ENCODE measurements around the gene KLHL35.

KLHL35 gene

DNA sequence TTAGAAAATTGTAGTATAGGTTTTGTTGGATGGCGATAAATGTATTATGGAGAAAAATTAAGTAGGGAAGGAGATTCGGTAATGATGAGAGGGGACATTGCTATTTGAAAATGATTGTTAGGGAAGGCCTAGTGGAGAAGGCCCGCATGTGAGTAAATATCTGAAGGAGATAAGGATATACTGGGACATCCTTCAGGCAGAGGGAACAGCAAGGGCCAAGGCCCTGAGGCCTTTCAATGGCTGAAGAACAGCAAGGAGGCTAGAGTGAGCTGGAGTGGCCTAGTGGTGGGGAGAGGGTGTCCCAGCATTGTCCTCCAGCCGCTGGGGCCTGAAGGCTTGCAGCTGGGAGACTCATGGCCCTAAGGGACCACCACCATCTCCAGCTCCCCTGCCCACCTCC is 58.4 kb downstream of the KLHL35 start:
- no peak for TF ChIP-seq GABPA (IDR thresholded peaks at IDR 0.05; ENCODE audit: low read depth)
- no peak for TF ChIP-seq SPI1 (IDR thresholded peaks at IDR 0.05; ENCODE audit: borderline replicate concordance, low read depth)
- Histone ChIP-seq H3K27ac (replicated peaks) (no peak overlapping the region), H3K4me3 (replicated peaks; ENCODE audit: insufficient read depth, low read length) (no peak overlapping the region), H3K27me3 (ENCODE audit: insufficient read depth, poor library complexity, severe bottlenecking) (no peaks in the 10 kb centered on the region)
- DNase-seq (ENCODE audit: low read depth in 1 of 2, low spot score in 1 of 2) = no peak

DNA sequence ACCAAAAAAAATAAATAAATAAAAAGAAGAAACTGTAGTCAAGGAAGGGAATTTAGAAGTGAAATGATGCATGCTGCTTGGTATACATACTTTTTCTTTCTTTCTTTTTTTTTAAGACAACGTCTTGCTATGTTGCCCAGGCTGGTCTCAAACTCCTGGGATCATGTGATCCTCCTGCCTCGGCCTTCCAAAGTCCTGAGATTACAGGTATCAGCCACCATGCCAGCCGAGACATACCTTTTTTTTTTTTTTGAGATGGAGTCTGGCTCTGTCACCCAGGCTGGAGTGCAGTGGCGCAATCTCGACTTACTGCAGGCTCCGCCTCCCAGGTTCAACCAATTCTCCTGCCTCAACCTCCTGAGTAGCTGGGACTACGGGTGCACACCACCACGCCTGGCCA is 59.8 kb downstream of the KLHL35 start:
- TF ChIP-seq POLR2AphosphoS5 (IDR thresholded peaks at IDR 0.05; ENCODE audit: low read depth) = no peak
- TF ChIP-seq, protein P1, sequence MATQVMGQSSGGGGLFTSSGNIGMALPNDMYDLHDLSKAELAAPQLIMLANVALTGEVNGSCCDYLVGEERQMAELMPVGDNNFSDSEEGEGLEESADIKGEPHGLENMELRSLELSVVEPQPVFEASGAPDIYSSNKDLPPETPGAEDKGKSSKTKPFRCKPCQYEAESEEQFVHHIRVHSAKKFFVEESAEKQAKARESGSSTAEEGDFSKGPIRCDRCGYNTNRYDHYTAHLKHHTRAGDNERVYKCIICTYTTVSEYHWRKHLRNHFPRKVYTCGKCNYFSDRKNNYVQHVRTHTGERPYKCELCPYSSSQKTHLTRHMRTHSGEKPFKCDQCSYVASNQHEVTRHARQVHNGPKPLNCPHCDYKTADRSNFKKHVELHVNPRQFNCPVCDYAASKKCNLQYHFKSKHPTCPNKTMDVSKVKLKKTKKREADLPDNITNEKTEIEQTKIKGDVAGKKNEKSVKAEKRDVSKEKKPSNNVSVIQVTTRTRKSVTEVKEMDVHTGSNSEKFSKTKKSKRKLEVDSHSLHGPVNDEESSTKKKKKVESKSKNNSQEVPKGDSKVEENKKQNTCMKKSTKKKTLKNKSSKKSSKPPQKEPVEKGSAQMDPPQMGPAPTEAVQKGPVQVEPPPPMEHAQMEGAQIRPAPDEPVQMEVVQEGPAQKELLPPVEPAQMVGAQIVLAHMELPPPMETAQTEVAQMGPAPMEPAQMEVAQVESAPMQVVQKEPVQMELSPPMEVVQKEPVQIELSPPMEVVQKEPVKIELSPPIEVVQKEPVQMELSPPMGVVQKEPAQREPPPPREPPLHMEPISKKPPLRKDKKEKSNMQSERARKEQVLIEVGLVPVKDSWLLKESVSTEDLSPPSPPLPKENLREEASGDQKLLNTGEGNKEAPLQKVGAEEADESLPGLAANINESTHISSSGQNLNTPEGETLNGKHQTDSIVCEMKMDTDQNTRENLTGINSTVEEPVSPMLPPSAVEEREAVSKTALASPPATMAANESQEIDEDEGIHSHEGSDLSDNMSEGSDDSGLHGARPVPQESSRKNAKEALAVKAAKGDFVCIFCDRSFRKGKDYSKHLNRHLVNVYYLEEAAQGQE (IDR thresholded peaks at IDR 0.05; ENCODE audit: insufficient replicate concordance, low read depth) = no peak
- no peak for TF ChIP-seq SPI1 (IDR thresholded peaks at IDR 0.05; ENCODE audit: borderline replicate concordance, low read depth)
- TF ChIP-seq, protein P2, sequence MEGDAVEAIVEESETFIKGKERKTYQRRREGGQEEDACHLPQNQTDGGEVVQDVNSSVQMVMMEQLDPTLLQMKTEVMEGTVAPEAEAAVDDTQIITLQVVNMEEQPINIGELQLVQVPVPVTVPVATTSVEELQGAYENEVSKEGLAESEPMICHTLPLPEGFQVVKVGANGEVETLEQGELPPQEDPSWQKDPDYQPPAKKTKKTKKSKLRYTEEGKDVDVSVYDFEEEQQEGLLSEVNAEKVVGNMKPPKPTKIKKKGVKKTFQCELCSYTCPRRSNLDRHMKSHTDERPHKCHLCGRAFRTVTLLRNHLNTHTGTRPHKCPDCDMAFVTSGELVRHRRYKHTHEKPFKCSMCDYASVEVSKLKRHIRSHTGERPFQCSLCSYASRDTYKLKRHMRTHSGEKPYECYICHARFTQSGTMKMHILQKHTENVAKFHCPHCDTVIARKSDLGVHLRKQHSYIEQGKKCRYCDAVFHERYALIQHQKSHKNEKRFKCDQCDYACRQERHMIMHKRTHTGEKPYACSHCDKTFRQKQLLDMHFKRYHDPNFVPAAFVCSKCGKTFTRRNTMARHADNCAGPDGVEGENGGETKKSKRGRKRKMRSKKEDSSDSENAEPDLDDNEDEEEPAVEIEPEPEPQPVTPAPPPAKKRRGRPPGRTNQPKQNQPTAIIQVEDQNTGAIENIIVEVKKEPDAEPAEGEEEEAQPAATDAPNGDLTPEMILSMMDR (IDR thresholded peaks at IDR 0.05; ENCODE audit: insufficient read depth, low read length) = no peak
- TF ChIP-seq GABPA (IDR thresholded peaks at IDR 0.05; ENCODE audit: low read depth) = no peak
- DNase-seq (ENCODE audit: low read depth in 1 of 2, low spot score in 1 of 2) = no peak
- no peaks in the 10 kb centered on the region for H3K27me3 ChIP-seq (ENCODE audit: insufficient read depth, poor library complexity, severe bottlenecking)
- H3K27ac ChIP-seq (replicated peaks) = no peak overlapping the region
- no peak overlapping the region for H3K4me3 ChIP-seq (replicated peaks; ENCODE audit: insufficient read depth, low read length)
